Liver (tissue), 9 donors: Measurements from ENCODE around the gene CD79A. TPM values are rescaled to one million over a fixed set of nuclear protein-coding genes. Genes with fewer than 3 reads are reported as not detected.

Experiments used
- DNase-seq: peaks from one replicate; pipeline ENCODE4 v3.0.0-alpha.2; 2017; ENCODE audit warnings: low spot score
- H3K27ac ChIP-seq, 2 donors: one replicate each; pipeline ENCODE4 v1.7.0; 2013; ENCODE audit warnings: inconsistent platforms in 2 of 2, low read length in 2 of 2, control low read depth in 1 of 2, low read depth in 1 of 2, mild to moderate bottlenecking in 1 of 2
- H3K27me3 ChIP-seq, 4 donors: one replicate each; pipeline versions ENCODE4 v1.6.1 to v1.7.0; 2013; ENCODE audit warnings: low read length in 3 of 4, inconsistent platforms in 1 of 4, mild to moderate bottlenecking in 1 of 4, moderate library complexity in 1 of 4; ENCODE audit not compliant: control insufficient read depth in 4 of 4, insufficient read depth in 4 of 4
- H3K36me3 ChIP-seq, 4 donors: one replicate each; pipeline versions ENCODE4 v1.6.1 to v1.7.0; 2013; ENCODE audit warnings: low read length in 3 of 4, mild to moderate bottlenecking in 3 of 4, low read depth in 1 of 4, moderate library complexity in 1 of 4; ENCODE audit not compliant: control insufficient read depth in 4 of 4, insufficient read depth in 3 of 4
- H3K4me1 ChIP-seq, 4 donors: one replicate each; pipeline versions ENCODE4 v1.6.1 to v1.7.0; 2013; ENCODE audit warnings: low read length in 3 of 4, mild to moderate bottlenecking in 3 of 4, moderate library complexity in 1 of 4; ENCODE audit not compliant: control insufficient read depth in 4 of 4, insufficient read depth in 4 of 4
- H3K4me3 ChIP-seq, 3 donors: one replicate each; pipeline versions ENCODE4 v1.6.1 to v1.7.0; 2013; ENCODE audit warnings: low read length in 3 of 3, control low read depth in 1 of 3, low read depth in 1 of 3, mild to moderate bottlenecking in 1 of 3
- H3K9ac ChIP-seq, 2 donors: one replicate each; pipeline ENCODE4 v1.7.0; 2013; ENCODE audit warnings: low read length in 2 of 2, mild to moderate bottlenecking in 2 of 2, moderate library complexity in 2 of 2, control low read depth in 1 of 2, low read depth in 1 of 2
- H3K9me3 ChIP-seq, 4 donors: one replicate each; pipeline versions ENCODE4 v1.6.1 to v1.7.0; 2013; ENCODE audit warnings: low read length in 3 of 4; ENCODE audit not compliant: control insufficient read depth in 4 of 4
- EGR1 ChIP-seq, 2 donors: IDR thresholded peaks; 2 replicates each; pipeline ENCODE4 v1.6.1; 2016 to 2018; ENCODE audit warnings: antibody characterized with exemption in 2 of 2, low read depth in 2 of 2
- FOXA1 ChIP-seq: IDR thresholded peaks from 2 replicates; pipeline ENCODE4 v1.6.1; 2016; ENCODE audit warnings: antibody characterized with exemption
- FOXA2 ChIP-seq: IDR thresholded peaks from 2 replicates; pipeline ENCODE4 v1.6.1; 2016; ENCODE audit warnings: antibody characterized with exemption
- GABPA ChIP-seq, 2 donors: IDR thresholded peaks in 1 of 2; conservative IDR thresholded peaks in 1 of 2; 2 replicates each; pipeline ENCODE4 v1.6.1; 2016; ENCODE audit warnings: antibody characterized with exemption in 2 of 2, mild to moderate bottlenecking in 1 of 2, moderate library complexity in 1 of 2
- HNF4A ChIP-seq, 2 donors: conservative IDR thresholded peaks; 2 replicates each; pipeline ENCODE4 v1.6.1; 2016; ENCODE audit warnings: antibody characterized with exemption in 2 of 2, mild to moderate bottlenecking in 2 of 2
- HNF4G ChIP-seq: IDR thresholded peaks from 2 replicates; pipeline ENCODE4 v1.6.1; 2016; ENCODE audit warnings: antibody characterized with exemption
- JUND ChIP-seq, 2 donors: IDR thresholded peaks; 2 replicates each; pipeline ENCODE4 v1.6.1; 2016; ENCODE audit warnings: antibody characterized with exemption in 2 of 2
- NR2F2 ChIP-seq: IDR thresholded peaks from 2 replicates; pipeline ENCODE4 v1.6.1; 2016; ENCODE audit warnings: antibody characterized with exemption
- RAD21 ChIP-seq, 2 donors: IDR thresholded peaks; 2 replicates each; pipeline ENCODE4 v1.6.1; 2016; ENCODE audit warnings: antibody characterized with exemption in 2 of 2, mild to moderate bottlenecking in 2 of 2
- RXRA ChIP-seq, 2 donors: IDR thresholded peaks; 2 replicates each; pipeline ENCODE4 v1.6.1; 2017 to 2018; ENCODE audit warnings: antibody characterized with exemption in 2 of 2, mild to moderate bottlenecking in 1 of 2
- SP1 ChIP-seq: IDR thresholded peaks from 2 replicates; pipeline ENCODE4 v1.6.1; 2018; ENCODE audit warnings: antibody characterized with exemption, mild to moderate bottlenecking
- TAF1 ChIP-seq: conservative IDR thresholded peaks from 2 replicates; pipeline ENCODE4 v1.6.1; 2016; ENCODE audit warnings: antibody characterized with exemption, mild to moderate bottlenecking
- YY1 ChIP-seq: IDR thresholded peaks from 2 replicates; pipeline ENCODE4 v1.6.1; 2016; ENCODE audit warnings: antibody characterized with exemption, mild to moderate bottlenecking
- WGBS: extraction: QIAGEN DNeasy Blood & Tissue Kit; methylation state at CpG from one replicate; pipeline ENCODE4 v1.1.7; 2013; 5-methylcytosine and 5-hydroxymethylcytosine counted together
- polyA plus RNA-seq, 2 donors: library from polyadenylated mRNA; stranded (reverse) in 1 of 2; unstranded in 1 of 2; fragments of 200-250 nt in 1 of 2; fragments of >200 nt in 1 of 2; fragmentation: Nextera tagmentation in 1 of 2; extraction: Ambion mirVana in 1 of 2; gene quantifications; one replicate each; pipeline versions ENCODE4 v1.2.1 to v1.2.3, GENCODE V29; 2013 to 2015
- total RNA-seq, 2 donors: library from RNA; depleted of rRNA; stranded (reverse); fragments of >200 nt; gene quantifications; one replicate each; pipeline ENCODE4 v1.2.3, GENCODE V29; 2014
- TF ChIP-seq, protein P1 (sequence below): IDR thresholded peaks from 2 replicates; pipeline ENCODE4 v1.6.1; 2016; ENCODE audit warnings: antibody characterized with exemption
- TF ChIP-seq, protein P2 (sequence below): IDR thresholded peaks from 2 replicates; pipeline ENCODE4 v1.6.1; 2016; ENCODE audit warnings: antibody characterized with exemption
- TF ChIP-seq, protein P3 (sequence below): fragments of 150-350 bp; IDR thresholded peaks from 2 replicates; pipeline ENCODE4 v1.5.1; 2017; ENCODE audit warnings: improper control_type of control experiment, low read depth, low read length; ENCODE audit not compliant: missing input control
- TF ChIP-seq, protein P4 (sequence below): IDR thresholded peaks from 2 replicates; pipeline ENCODE4 v1.6.1; 2016; ENCODE audit warnings: antibody characterized with exemption
- TF ChIP-seq, protein P5 (sequence below): IDR thresholded peaks from 2 replicates; pipeline ENCODE4 v1.6.1; 2016; ENCODE audit warnings: antibody characterized with exemption, mild to moderate bottlenecking
- donor health status: healthy.
- donor health status: healthy.
- donor health status: healthy.
- donor health status: healthy.
- donor health status: healthy.

CD79A gene
- total and polyA plus RNA-seq, 4 donors: 0.43 to 5.0 (median 2.0) TPM

DNA sequence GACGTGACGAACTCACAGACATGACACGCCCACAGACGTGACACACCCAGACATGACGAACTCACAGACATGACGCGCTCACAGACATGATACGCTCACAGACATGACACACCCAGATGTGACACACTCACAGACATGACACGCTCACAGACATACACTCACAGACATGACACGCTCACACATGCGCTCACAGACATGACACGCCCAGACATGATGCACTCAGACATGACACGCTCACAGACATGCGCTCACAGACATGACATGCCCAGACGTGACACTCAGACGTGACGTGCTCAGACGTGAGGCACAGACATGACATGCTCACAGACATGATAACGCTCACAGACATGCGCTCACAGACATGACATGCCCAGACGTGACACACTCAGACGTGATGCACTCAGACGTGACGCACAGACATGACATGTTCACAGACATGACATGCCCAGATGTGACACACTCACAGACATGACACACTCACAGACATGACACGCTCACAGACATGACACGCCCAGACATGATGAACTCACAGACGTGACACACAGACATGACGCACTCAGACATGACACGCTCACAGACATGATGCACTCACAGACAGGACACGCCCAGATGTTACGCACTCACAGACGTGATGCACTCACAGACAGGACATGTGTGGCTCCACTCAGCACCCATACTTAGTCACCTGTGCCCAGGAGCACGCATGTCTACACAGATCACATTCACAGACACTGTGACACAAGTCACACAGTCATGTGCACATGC lies 43.1 kb downstream of the CD79A start:
- H3K9me3 ChIP-seq: peaks cover 0 to 2% (median 0%) of the 10 kb centered on the region in 4 donors
- no peak overlapping the region for H3K9ac ChIP-seq
- no peak for DNase-seq
- peaks cover 4 to 18% (median 9%) of the 10 kb centered on the region in 4 donors for H3K27me3 ChIP-seq
- H3K4me1 ChIP-seq: peaks cover 0 to 2% (median under 1%) of the 10 kb centered on the region in 4 donors
- no peak overlapping the region for H3K27ac ChIP-seq
- no peaks in the 10 kb centered on the region for H3K36me3 ChIP-seq
- TF ChIP-seq, protein P1, sequence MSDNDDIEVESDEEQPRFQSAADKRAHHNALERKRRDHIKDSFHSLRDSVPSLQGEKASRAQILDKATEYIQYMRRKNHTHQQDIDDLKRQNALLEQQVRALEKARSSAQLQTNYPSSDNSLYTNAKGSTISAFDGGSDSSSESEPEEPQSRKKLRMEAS: no peak
- TF ChIP-seq YY1 (no peak), HNF4A (conservative IDR thresholded peaks at IDR 0.05) (no peak), FOXA2 (no peak), NR2F2 (no peak), FOXA1 (no peak), JUND (IDR thresholded peaks at IDR 0.05) (no peak), SP1 (no peak), EGR1 (IDR thresholded peaks at IDR 0.05; ENCODE audit: low read depth in 2 of 2) (no peak), HNF4G (no peak), GABPA (IDR thresholded peaks at IDR 0.05 in 1 of 2, conservative IDR thresholded peaks at IDR 0.05 in 1 of 2) (no peak), RXRA (IDR thresholded peaks at IDR 0.05) (no peak), RAD21 (IDR thresholded peaks at IDR 0.05) (no peak), TAF1 (no peak)
- TF ChIP-seq, protein P2, sequence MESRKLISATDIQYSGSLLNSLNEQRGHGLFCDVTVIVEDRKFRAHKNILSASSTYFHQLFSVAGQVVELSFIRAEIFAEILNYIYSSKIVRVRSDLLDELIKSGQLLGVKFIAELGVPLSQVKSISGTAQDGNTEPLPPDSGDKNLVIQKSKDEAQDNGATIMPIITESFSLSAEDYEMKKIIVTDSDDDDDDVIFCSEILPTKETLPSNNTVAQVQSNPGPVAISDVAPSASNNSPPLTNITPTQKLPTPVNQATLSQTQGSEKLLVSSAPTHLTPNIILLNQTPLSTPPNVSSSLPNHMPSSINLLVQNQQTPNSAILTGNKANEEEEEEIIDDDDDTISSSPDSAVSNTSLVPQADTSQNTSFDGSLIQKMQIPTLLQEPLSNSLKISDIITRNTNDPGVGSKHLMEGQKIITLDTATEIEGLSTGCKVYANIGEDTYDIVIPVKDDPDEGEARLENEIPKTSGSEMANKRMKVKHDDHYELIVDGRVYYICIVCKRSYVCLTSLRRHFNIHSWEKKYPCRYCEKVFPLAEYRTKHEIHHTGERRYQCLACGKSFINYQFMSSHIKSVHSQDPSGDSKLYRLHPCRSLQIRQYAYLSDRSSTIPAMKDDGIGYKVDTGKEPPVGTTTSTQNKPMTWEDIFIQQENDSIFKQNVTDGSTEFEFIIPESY: no peak
- TF ChIP-seq, protein P3, sequence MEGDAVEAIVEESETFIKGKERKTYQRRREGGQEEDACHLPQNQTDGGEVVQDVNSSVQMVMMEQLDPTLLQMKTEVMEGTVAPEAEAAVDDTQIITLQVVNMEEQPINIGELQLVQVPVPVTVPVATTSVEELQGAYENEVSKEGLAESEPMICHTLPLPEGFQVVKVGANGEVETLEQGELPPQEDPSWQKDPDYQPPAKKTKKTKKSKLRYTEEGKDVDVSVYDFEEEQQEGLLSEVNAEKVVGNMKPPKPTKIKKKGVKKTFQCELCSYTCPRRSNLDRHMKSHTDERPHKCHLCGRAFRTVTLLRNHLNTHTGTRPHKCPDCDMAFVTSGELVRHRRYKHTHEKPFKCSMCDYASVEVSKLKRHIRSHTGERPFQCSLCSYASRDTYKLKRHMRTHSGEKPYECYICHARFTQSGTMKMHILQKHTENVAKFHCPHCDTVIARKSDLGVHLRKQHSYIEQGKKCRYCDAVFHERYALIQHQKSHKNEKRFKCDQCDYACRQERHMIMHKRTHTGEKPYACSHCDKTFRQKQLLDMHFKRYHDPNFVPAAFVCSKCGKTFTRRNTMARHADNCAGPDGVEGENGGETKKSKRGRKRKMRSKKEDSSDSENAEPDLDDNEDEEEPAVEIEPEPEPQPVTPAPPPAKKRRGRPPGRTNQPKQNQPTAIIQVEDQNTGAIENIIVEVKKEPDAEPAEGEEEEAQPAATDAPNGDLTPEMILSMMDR: no peak
- TF ChIP-seq, protein P4, sequence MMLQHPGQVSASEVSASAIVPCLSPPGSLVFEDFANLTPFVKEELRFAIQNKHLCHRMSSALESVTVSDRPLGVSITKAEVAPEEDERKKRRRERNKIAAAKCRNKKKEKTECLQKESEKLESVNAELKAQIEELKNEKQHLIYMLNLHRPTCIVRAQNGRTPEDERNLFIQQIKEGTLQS: no peak
- TF ChIP-seq, protein P5, sequence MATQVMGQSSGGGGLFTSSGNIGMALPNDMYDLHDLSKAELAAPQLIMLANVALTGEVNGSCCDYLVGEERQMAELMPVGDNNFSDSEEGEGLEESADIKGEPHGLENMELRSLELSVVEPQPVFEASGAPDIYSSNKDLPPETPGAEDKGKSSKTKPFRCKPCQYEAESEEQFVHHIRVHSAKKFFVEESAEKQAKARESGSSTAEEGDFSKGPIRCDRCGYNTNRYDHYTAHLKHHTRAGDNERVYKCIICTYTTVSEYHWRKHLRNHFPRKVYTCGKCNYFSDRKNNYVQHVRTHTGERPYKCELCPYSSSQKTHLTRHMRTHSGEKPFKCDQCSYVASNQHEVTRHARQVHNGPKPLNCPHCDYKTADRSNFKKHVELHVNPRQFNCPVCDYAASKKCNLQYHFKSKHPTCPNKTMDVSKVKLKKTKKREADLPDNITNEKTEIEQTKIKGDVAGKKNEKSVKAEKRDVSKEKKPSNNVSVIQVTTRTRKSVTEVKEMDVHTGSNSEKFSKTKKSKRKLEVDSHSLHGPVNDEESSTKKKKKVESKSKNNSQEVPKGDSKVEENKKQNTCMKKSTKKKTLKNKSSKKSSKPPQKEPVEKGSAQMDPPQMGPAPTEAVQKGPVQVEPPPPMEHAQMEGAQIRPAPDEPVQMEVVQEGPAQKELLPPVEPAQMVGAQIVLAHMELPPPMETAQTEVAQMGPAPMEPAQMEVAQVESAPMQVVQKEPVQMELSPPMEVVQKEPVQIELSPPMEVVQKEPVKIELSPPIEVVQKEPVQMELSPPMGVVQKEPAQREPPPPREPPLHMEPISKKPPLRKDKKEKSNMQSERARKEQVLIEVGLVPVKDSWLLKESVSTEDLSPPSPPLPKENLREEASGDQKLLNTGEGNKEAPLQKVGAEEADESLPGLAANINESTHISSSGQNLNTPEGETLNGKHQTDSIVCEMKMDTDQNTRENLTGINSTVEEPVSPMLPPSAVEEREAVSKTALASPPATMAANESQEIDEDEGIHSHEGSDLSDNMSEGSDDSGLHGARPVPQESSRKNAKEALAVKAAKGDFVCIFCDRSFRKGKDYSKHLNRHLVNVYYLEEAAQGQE: no peak
- H3K4me3 ChIP-seq: no peak overlapping the region
- WGBS: 91% methylated on average over 33 of the region's 33 CpGs
